Activated B cell treated with CpG ODN at 0.5 μM for 24 hours (primary cell): Measurements from ENCODE around the gene POMT2. TPM values are rescaled to one million over a fixed set of nuclear protein-coding genes. Genes with fewer than 3 reads are reported as not detected.

Source experiments
- ATAC-seq: fragments of 200-7000 bp; cut with Tn5 transposase; one replicate; pipeline ENCODE4 v1.10.0; 2021; ENCODE audit warnings: low read depth, mild to moderate bottlenecking, moderate library complexity
- CTCF ChIA-PET: fragments of 350-600 bp; sonication (Branson Sonifier 250); formaldehyde crosslinking; loops from one replicate; lab custom pipeline; 2021; ENCODE audit warnings: antibody characterized with exemption; lab: Charles Lee
- POLR2A ChIA-PET: fragments of 350-600 bp; sonication (Branson Sonifier 250); formaldehyde crosslinking; loops from one replicate; lab custom pipeline; 2021; ENCODE audit warnings: antibody characterized with exemption; lab: Charles Lee
- DNase-seq: peaks from one replicate; pipeline ENCODE4 v3.0.0; 2022
- H3K27ac Mint-ChIP-seq: one replicate; pipeline ENCODE4 v1.8.0; 2020; ENCODE audit warnings: mixed read lengths
- H3K27me3 Mint-ChIP-seq: one replicate; pipeline ENCODE4 v1.8.0; 2021; ENCODE audit warnings: mixed read lengths
- H3K36me3 Mint-ChIP-seq: one replicate; pipeline ENCODE4 v1.8.0; 2021; ENCODE audit warnings: low read depth, mixed read lengths
- H3K4me1 Mint-ChIP-seq: one replicate; pipeline ENCODE4 v1.8.0; 2021; ENCODE audit warnings: mixed read lengths
- H3K4me3 Mint-ChIP-seq: one replicate; pipeline ENCODE4 v1.8.0; 2020; ENCODE audit warnings: mild to moderate bottlenecking, mixed read lengths
- H3K9me3 Mint-ChIP-seq: one replicate; pipeline ENCODE4 v1.8.0; 2020; ENCODE audit warnings: mixed read lengths
- CTCF ChIP-seq: fragments of 200-600 bp; IDR thresholded peaks from one replicate; pipeline ENCODE4 v1.8.0; 2022; ENCODE audit warnings: antibody characterized with exemption, mild to moderate bottlenecking
- intact Hi-C: fragments of 100-400 bp; cut with micrococcal nuclease; formaldehyde crosslinking; loops from one replicate; pipeline ENCODE4 v1.15.1; 2024
- total RNA-seq: library from RNA; stranded (reverse); gene quantifications from 2 replicates; pipeline ENCODE4 v1.2.3, GENCODE V29; 2022

POMT2 gene
- total RNA-seq, 1 donor from 2014 or later: 30.8 TPM

- CTCF ChIA-PET: interaction anchor here (1.4 kb wide), 1 partner anchor 36 kb away, joined by 3 read pairs; the partner anchor contains the start of gene GSTZ1
- Mint-ChIP-seq H3K27ac (no peak overlapping the region), H3K9me3 (no peaks in the 10 kb centered on the region), H3K36me3 (peaks cover 14% of the 10 kb centered on the region), H3K4me1 (peaks cover 35% of the 10 kb centered on the region), H3K4me3 (no peak overlapping the region), H3K27me3 (no peaks in the 10 kb centered on the region)
- POLR2A ChIA-PET: interaction anchor here (0.6 to 1.4 kb wide), 3 partner anchors 16 to 36 kb away, joined by 4 to 8 read pairs (median 6); partner anchors contain the start of genes GSTZ1, POMT2, SAMD15 and TMED8
- no peak for ATAC-seq
- DNase-seq: no peak
- intact Hi-C loops: no loop called here
- no peak for TF ChIP-seq CTCF
Observed at GRCh38 chr14:77356899-77357298, 36.2 kb upstream of the POMT2 start.

- Mint-ChIP-seq H3K9me3 (no peaks in the 10 kb centered on the region), H3K4me3 (no peak overlapping the region), H3K27ac (no peak overlapping the region), H3K4me1 (peaks cover 26% of the 10 kb centered on the region), H3K27me3 (no peaks in the 10 kb centered on the region), H3K36me3 (peaks cover 20% of the 10 kb centered on the region)
- ATAC-seq (no peak), DNase-seq (no peak)
- ChIA-PET POLR2A (no interaction called here), CTCF (interaction anchor here (1.0 kb wide), 1 partner anchor 9 kb away, joined by 3 read pairs; no protein-coding TSS in a partner anchor)
- intact Hi-C loops: loop anchor here (1.0 kb wide), 1 partner anchor 8 kb away; no protein-coding TSS in a partner anchor
- no peak for TF ChIP-seq CTCF
Observed at GRCh38 chr14:77355811-77356210, 35.1 kb upstream of the POMT2 start.

- Mint-ChIP-seq H3K36me3 (peaks cover 39% of the 10 kb centered on the region), H3K4me3 (no peak overlapping the region), H3K27ac (peak overlapping the region; percentile 20), H3K4me1 (peaks cover 23% of the 10 kb centered on the region), H3K9me3 (no peaks in the 10 kb centered on the region), H3K27me3 (no peaks in the 10 kb centered on the region)
- no peak for DNase-seq
- TF ChIP-seq CTCF: no peak
- ChIA-PET POLR2A (interaction anchor here (0.7 to 1.0 kb wide), 2 partner anchors 24 to 33 kb away, joined by 3 to 4 read pairs; partner anchors contain the start of genes SAMD15 and TMED8), CTCF (no interaction called here)
- no peak for ATAC-seq
- intact Hi-C loops: no loop called here
Observed at GRCh38 chr14:77353469-77354141, 32.9 kb upstream of the POMT2 start.

GRCh38 chr14:77347751-77348150, 27.1 kb upstream of the POMT2 start:
- POLR2A ChIA-PET: interaction anchor here (1.6 kb wide), 2 partner anchors 27 kb away, joined by 5 read pairs; partner anchors contain the start of genes GSTZ1 and POMT2
- no peaks in the 10 kb centered on the region for H3K9me3 Mint-ChIP-seq
- H3K4me1 Mint-ChIP-seq: peaks cover 25% of the 10 kb centered on the region
- H3K36me3 Mint-ChIP-seq: peaks cover 63% of the 10 kb centered on the region
- no peaks in the 10 kb centered on the region for H3K27me3 Mint-ChIP-seq
- H3K27ac Mint-ChIP-seq: peak overlapping the region; percentile 79
- TF ChIP-seq CTCF: no peak
- H3K4me3 Mint-ChIP-seq: no peak overlapping the region
- DNase-seq (no peak), ATAC-seq (peak; percentile 84)
- intact Hi-C loops: loop anchor here (1.0 kb wide), 1 partner anchor 30 kb away; the partner anchor contains the start of genes SAMD15 and TMED8
- CTCF ChIA-PET: interaction anchor here (0.6 kb wide), 1 partner anchor 29 kb away, joined by 3 read pairs; the partner anchor contains the start of genes SAMD15 and TMED8

GRCh38 chr14:77346495-77346894, 25.8 kb upstream of the POMT2 start:
- no peak for DNase-seq
- CTCF ChIA-PET: no interaction called here
- intact Hi-C loops: no loop called here
- POLR2A ChIA-PET: interaction anchor here (0.6 kb wide), 2 partner anchors 29 to 111 kb away, joined by 4 to 8 read pairs; partner anchors contain the start of gene VIPAS39
- Mint-ChIP-seq H3K4me3 (no peak overlapping the region), H3K4me1 (peaks cover 23% of the 10 kb centered on the region), H3K27ac (peak overlapping the region; percentile 50), H3K36me3 (peaks cover 72% of the 10 kb centered on the region), H3K27me3 (no peaks in the 10 kb centered on the region), H3K9me3 (no peaks in the 10 kb centered on the region)
- no peak for TF ChIP-seq CTCF
- ATAC-seq: no peak
